Endodermal cell (in vitro differentiated cells): ENCODE data around the gene PROSER2. TPM values are rescaled to one million over a fixed set of nuclear protein-coding genes. Genes with fewer than 3 reads are reported as not detected.

Source experiments
- DNase-seq: peaks from one replicate; pipeline ENCODE4 v3.0.0-alpha.2; 2017
- H3K27ac ChIP-seq: 2 replicates; pipeline ENCODE4 v1.5.1; 2013; ENCODE audit warnings: mild to moderate bottlenecking, low read depth, low read length, moderate library complexity
- H3K27me3 ChIP-seq: 2 replicates; pipeline ENCODE4 v1.6.1; 2013; ENCODE audit warnings: mild to moderate bottlenecking, low read length, moderate library complexity; ENCODE audit not compliant: insufficient read depth, control insufficient read depth, poor library complexity, severe bottlenecking
- H3K36me3 ChIP-seq: 2 replicates; pipeline ENCODE4 v1.7.0; 2013; ENCODE audit warnings: mild to moderate bottlenecking, low read length, moderate library complexity; ENCODE audit not compliant: control insufficient read depth, insufficient read depth
- H3K4me1 ChIP-seq: one replicate; pipeline ENCODE4 v1.7.0; 2013; ENCODE audit warnings: low read length; ENCODE audit not compliant: control insufficient read depth, insufficient read depth
- H3K4me3 ChIP-seq: 2 replicates; pipeline ENCODE4 v1.5.1; 2013; ENCODE audit warnings: mild to moderate bottlenecking, low read length, moderate library complexity
- H3K9ac ChIP-seq: 2 replicates; pipeline ENCODE4 v1.6.1; 2013; ENCODE audit warnings: mild to moderate bottlenecking, low read length, moderate library complexity; ENCODE audit not compliant: poor library complexity, severe bottlenecking; ENCODE audit errors: extremely low read depth
- H3K9me3 ChIP-seq: 2 replicates; pipeline ENCODE4 v1.6.1; 2013; ENCODE audit warnings: mild to moderate bottlenecking, low read length, moderate library complexity; ENCODE audit not compliant: control insufficient read depth
- H3K27ac Mint-ChIP-seq: 2 replicates; pipeline ENCODE4 v1.8.0; 2020; ENCODE audit warnings: mixed read lengths
- H3K27me3 Mint-ChIP-seq: 2 replicates; pipeline ENCODE4 v1.8.0; 2021; ENCODE audit warnings: mild to moderate bottlenecking, mixed read lengths; ENCODE audit not compliant: insufficient read depth
- H3K36me3 Mint-ChIP-seq: 2 replicates; pipeline ENCODE4 v1.8.0; 2020; ENCODE audit warnings: low read depth, mixed read lengths
- H3K4me1 Mint-ChIP-seq: 2 replicates; pipeline ENCODE4 v1.8.0; 2020; ENCODE audit warnings: mixed read lengths
- H3K4me3 Mint-ChIP-seq: 2 replicates; pipeline ENCODE4 v1.8.0; 2020; ENCODE audit warnings: mild to moderate bottlenecking, moderate library complexity, mixed read lengths
- H3K9me3 Mint-ChIP-seq: 2 replicates; pipeline ENCODE4 v1.8.0; 2020; ENCODE audit warnings: mild to moderate bottlenecking, mixed read lengths
- WGBS, 2 experiments: methylation state at CpG; one replicate each; pipeline versions ENCODE4 v1.1.5 to v1.1.7; 2013; ENCODE audit warnings: missing lambda C conversion rate in 2 of 2, mixed read lengths in 1 of 2; ENCODE audit not compliant: insufficient coverage in 1 of 2, insufficient read length in 1 of 2; 5-methylcytosine and 5-hydroxymethylcytosine counted together
- total RNA-seq, 2 donors: library from RNA; stranded (reverse); fragmentation: NEBNext Ultra II Directional in 1 of 2; extraction: Animal tissue kit (Norgen Biotek cat#: 25700) in 1 of 2; gene quantifications; 2 replicates in 1 of 2; 3 replicates in 1 of 2; pipeline ENCODE4 v1.2.1, GENCODE V29; 2021
- TF ChIP-seq, protein P1 (sequence below): fragments of 200-600 bp; sonication (generic); conservative IDR thresholded peaks from 2 replicates; pipeline ENCODE4 v1.5.0; 2021; ENCODE audit warnings: antibody characterized with exemption, mild to moderate bottlenecking

The PROSER2 gene
- total RNA-seq, 2 donors from 2014 or later, result 13.2 to 18.9 TPM

GRCh38 chr10:11810973-11811372 is 12.2 kb upstream of the PROSER2 start:
- Histone ChIP-seq H3K27ac (no peak overlapping the region), H3K27me3 (no peaks in the 10 kb centered on the region), H3K4me1 (no peaks in the 10 kb centered on the region), H3K9ac (no peak overlapping the region), H3K4me3 (no peak overlapping the region), H3K9me3 (no peaks in the 10 kb centered on the region), H3K36me3 (no peaks in the 10 kb centered on the region)
- Mint-ChIP-seq H3K4me1 (peaks cover 6% of the 10 kb centered on the region), H3K9me3 (no peaks in the 10 kb centered on the region), H3K27ac (no peak overlapping the region), H3K27me3 (no peaks in the 10 kb centered on the region), H3K4me3 (no peak overlapping the region), H3K36me3 (no peaks in the 10 kb centered on the region)
- DNase-seq, result no peak
- WGBS, 2 experiments, result 89 to 91% methylated on average over 3 to 6 of the region's 6 CpGs
- TF ChIP-seq, protein P1, sequence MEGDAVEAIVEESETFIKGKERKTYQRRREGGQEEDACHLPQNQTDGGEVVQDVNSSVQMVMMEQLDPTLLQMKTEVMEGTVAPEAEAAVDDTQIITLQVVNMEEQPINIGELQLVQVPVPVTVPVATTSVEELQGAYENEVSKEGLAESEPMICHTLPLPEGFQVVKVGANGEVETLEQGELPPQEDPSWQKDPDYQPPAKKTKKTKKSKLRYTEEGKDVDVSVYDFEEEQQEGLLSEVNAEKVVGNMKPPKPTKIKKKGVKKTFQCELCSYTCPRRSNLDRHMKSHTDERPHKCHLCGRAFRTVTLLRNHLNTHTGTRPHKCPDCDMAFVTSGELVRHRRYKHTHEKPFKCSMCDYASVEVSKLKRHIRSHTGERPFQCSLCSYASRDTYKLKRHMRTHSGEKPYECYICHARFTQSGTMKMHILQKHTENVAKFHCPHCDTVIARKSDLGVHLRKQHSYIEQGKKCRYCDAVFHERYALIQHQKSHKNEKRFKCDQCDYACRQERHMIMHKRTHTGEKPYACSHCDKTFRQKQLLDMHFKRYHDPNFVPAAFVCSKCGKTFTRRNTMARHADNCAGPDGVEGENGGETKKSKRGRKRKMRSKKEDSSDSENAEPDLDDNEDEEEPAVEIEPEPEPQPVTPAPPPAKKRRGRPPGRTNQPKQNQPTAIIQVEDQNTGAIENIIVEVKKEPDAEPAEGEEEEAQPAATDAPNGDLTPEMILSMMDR, result no peak

- Histone ChIP-seq H3K9ac (no peak overlapping the region), H3K36me3 (no peaks in the 10 kb centered on the region), H3K4me3 (no peak overlapping the region), H3K9me3 (no peaks in the 10 kb centered on the region), H3K27ac (no peak overlapping the region), H3K4me1 (no peaks in the 10 kb centered on the region), H3K27me3 (no peaks in the 10 kb centered on the region)
- Mint-ChIP-seq H3K9me3 (no peaks in the 10 kb centered on the region), H3K36me3 (no peaks in the 10 kb centered on the region), H3K4me1 (peaks cover 6% of the 10 kb centered on the region), H3K27me3 (no peaks in the 10 kb centered on the region), H3K27ac (no peak overlapping the region), H3K4me3 (no peak overlapping the region)
- TF ChIP-seq, protein P1, result no peak
- DNase-seq, result no peak
- 91 to 96% methylated on average over 5 to 7 of the region's 7 CpGs for WGBS, 2 experiments
Observed at GRCh38 chr10:11813177-11813576, 10.0 kb upstream of the PROSER2 start.

- Histone ChIP-seq H3K27me3 (no peaks in the 10 kb centered on the region), H3K9ac (no peak overlapping the region), H3K36me3 (no peaks in the 10 kb centered on the region), H3K4me3 (no peak overlapping the region), H3K27ac (no peak overlapping the region), H3K4me1 (no peaks in the 10 kb centered on the region), H3K9me3 (no peaks in the 10 kb centered on the region)
- Mint-ChIP-seq H3K36me3 (no peaks in the 10 kb centered on the region), H3K4me1 (peaks cover 6% of the 10 kb centered on the region), H3K4me3 (no peak overlapping the region), H3K27ac (no peak overlapping the region), H3K27me3 (no peaks in the 10 kb centered on the region), H3K9me3 (no peaks in the 10 kb centered on the region)
- WGBS, 2 experiments, result 93 to 96% methylated on average over 9 to 11 of the region's 13 CpGs
- DNase-seq, result no peak
- TF ChIP-seq, protein P1, result no peak
Observed at GRCh38 chr10:11813855-11814567, 9.1 kb upstream of the PROSER2 start.
